ENCODE results near the gene PIGU. TPM values are rescaled to one million over a fixed set of nuclear protein-coding genes. Genes with fewer than 3 reads are reported as not detected.
A peak's percentile ranks its signal among the peaks of the same experiment; 100 is the strongest.

PIGU gene
- total and polyA plus RNA-seq, 2 of the 13 experiments (the other 11 are each of a cell fraction or from before 2014, with no cell fraction given), result 45.5 to 231 TPM

- TF ChIP-seq ZNF704 (CRISPR knock-in tag; IDR thresholded peaks at IDR 0.05; ENCODE audit: borderline replicate concordance) (0 out of 2 replicates have a peak, but pooled peaks have one; percentile 14), ATF7-NPFF (CRISPR knock-in tag; IDR thresholded peaks at IDR 0.05; ENCODE audit: low read depth) (0 out of 2 replicates have a peak, but pooled peaks have one; percentile 13), ZNF691 (CRISPR knock-in tag; IDR thresholded peaks at IDR 0.05; ENCODE audit: borderline replicate concordance, low read depth) (0 out of 2 replicates have a peak, but pooled peaks have one; percentile 19), ZNF543 (CRISPR knock-in tag; IDR thresholded peaks at IDR 0.05) (0 out of 2 replicates have a peak, but pooled peaks have one; percentile 34), KDM5B (CRISPR knock-in tag; IDR thresholded peaks at IDR 0.05; ENCODE audit: borderline replicate concordance) (no peak), ZNF510 (CRISPR knock-in tag; IDR thresholded peaks at IDR 0.05; ENCODE audit: low read depth) (no peak; the same call in 1 of the 2 replicates), ZNF253 (CRISPR knock-in tag; IDR thresholded peaks at IDR 0.05; ENCODE audit: borderline replicate concordance) (no peak), ZNF746 (CRISPR knock-in tag; IDR thresholded peaks at IDR 0.05) (no peak), GRHL1 (CRISPR knock-in tag; conservative IDR thresholded peaks at IDR 0.05) (no peak), ARID4A (CRISPR knock-in tag; IDR thresholded peaks at IDR 0.05; ENCODE audit: borderline replicate concordance) (peak; percentile 15; the same call in 1 of the 2 replicates), POGZ (CRISPR knock-in tag; IDR thresholded peaks at IDR 0.05) (peak; percentile 61; the same call in 1 of the 2 replicates), ATF2 (CRISPR knock-in tag; IDR thresholded peaks at IDR 0.05) (peak; percentile 47; the same call in 1 of the 2 replicates), FOSL2 (CRISPR knock-in tag; IDR thresholded peaks at IDR 0.05) (0 out of 2 replicates have a peak, but pooled peaks have one; percentile 23), ZFP1 (CRISPR knock-in tag; IDR thresholded peaks at IDR 0.05) (peak; percentile 73; the same call in 1 of the 2 replicates), GATA4 (IDR thresholded peaks at IDR 0.05; ENCODE audit: borderline replicate concordance, low read depth) (no peak), ZNF30 (CRISPR knock-in tag; IDR thresholded peaks at IDR 0.05) (no peak), ZNF20 (CRISPR knock-in tag; IDR thresholded peaks at IDR 0.05) (no peak), SRY (CRISPR knock-in tag; IDR thresholded peaks at IDR 0.05) (no peak), HIVEP1 (CRISPR knock-in tag; IDR thresholded peaks at IDR 0.05) (no peak), EEA1 (CRISPR knock-in tag; IDR thresholded peaks at IDR 0.05; ENCODE audit: borderline replicate concordance) (no peak)
Measured at GRCh38 chr20:34512266-34512954, 164.5 kb downstream of the PIGU start (continued).
